ENCODE measurements around the gene CGA.
A peak's percentile ranks its signal among the peaks of the same experiment; 100 is the strongest.
"Not testable (repeated sequence)": the region's sequence is repeated elsewhere in the genome, so short reads cannot be mapped to it uniquely, and the experiment has no call there.

CGA gene

GRCh38 chr6:87095087-87095509 lies at the start of gene CGA:
Gene CGA, minus strand, starts transcription at chr6:87095106. Its CDS starts 6,906 bp downstream, at chr6:87088200.
- DNase-seq = peak; percentile 12

DNA sequence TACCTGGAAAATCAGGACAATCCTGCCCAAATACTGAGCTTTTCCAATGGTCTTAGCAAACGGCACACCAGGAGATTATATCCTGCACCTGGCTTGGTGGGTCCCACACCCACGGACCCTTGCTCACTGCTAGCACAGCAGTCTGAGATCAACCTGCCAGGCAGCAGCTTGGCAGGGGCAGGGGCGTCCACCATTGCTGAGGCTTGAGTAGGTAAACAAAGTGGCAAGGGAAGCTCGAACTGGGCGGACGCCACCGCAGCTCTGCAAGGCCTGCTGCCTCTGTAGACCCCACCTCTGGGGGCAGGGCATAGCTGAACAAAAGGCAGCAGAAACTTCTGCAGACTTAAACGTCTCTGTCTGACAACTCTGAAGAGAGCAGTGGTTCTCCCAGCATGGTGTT lies 45.0 kb upstream of the CGA start:
- not testable (repeated sequence) for DNase-seq

DNA sequence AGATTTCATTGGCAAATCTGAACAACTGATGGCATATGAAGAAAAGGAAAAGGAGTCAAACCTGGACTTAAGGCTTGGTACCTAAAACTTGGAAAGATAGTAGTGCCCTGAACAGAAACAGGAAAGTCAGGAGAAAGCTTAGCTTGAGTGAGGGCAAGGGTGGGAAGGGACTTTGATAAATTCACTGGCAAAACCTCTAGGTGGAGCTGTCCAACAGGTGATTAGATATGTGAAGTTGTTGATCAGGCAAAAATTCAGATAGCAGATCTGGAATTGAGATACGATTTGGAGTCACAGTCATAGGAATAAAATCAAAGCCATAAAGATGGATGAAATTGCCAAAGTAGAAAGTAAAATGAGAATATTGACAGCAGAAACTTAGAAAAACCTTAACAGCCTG lies 44.3 kb upstream of the CGA start:
- DNase-seq = peak; percentile 73

- DNase-seq = no peak
Measured at GRCh38 chr6:87136963-87137362, 42.1 kb upstream of the CGA start.

DNA sequence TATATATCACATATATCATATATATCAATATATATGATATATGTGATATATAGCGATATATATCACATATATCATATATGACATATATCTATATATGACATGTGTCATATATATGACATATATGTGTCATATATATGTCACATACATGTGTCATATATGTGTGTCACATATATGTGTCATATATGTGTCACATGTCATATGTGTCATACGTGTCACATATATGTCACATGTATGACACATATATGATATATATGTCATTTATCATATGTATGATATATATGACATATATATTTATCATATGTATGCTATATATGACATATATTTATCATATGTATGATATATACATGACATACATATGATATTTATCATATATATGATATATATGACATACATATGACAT lies 32.8 kb upstream of the CGA start:
- DNase-seq = no peak

DNA sequence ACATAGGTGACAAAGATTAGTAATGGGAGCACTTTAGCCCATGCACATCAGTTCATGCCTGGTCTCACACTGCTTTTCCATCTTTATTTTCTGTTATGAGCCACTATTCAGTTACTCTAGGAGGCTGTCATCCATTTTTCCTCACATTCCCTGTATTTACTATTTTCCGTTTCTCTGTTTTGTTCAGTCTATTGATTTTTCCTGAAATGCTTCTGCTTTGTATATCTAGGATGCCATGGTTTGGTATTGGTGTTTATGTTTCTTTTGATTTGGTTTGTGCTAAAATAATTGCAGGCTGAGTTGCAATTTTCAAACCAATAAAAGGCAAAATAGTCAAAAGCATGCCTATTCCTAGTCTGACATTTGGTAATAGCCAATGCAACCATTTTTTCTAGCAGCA lies 31.6 kb upstream of the CGA start:
- DNase-seq = no peak

- no peak for DNase-seq
Measured at GRCh38 chr6:87124074-87124473, 29.2 kb upstream of the CGA start.

DNA sequence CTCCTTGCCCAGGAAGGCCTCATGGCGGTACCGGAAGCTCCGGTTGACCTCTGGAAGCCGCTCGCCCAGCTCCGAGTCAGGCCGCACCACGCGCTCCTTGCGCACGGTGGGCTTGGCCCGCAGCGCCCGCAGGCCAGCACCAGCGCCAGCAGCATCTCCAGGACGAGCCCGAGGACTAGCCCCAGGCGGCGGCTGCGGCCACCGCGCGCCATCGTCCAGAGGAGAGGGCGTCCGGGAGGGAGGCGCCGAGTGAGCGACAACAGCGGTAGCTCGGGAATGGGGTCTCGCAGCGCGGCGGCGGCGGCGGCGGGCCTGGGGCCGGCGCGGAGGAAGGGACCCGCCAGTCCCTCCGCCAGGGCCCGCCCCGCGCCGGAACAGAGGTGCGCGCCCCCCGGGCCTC lies 27.6 kb upstream of the CGA start:
- DNase-seq = no peak

- no peak for DNase-seq
Measured at GRCh38 chr6:87118054-87118453, 23.1 kb upstream of the CGA start.

GRCh38 chr6:87116922-87117321 lies 22.0 kb upstream of the CGA start:
- no peak for DNase-seq

GRCh38 chr6:87115402-87116135 lies 20.7 kb upstream of the CGA start:
- DNase-seq = no peak

- DNase-seq = no peak
Measured at GRCh38 chr6:87110636-87111035, 15.7 kb upstream of the CGA start.

DNA sequence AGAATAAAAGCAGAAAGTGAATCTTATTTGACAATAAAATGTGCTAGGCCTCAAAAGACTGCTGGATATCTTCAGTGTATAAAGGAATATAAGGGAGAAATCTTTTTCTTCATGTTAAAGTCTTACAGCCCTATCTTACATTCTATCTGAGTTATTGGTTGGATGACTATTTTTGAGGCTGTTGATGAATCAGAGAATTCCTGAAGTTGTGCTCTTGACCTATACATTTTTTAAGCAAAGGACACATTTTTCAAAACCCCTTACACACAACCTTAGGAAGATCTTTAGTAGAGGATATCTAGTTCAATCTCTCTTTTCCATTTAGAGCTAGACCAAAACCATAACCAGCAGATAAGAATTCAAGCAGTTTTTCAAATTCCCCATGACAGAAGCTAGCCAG lies 10.9 kb upstream of the CGA start:
- no peak for DNase-seq

- no peak for DNase-seq
Measured at GRCh38 chr6:87104667-87105066, 9.8 kb upstream of the CGA start.

GRCh38 chr6:87103977-87104601 lies 9.2 kb upstream of the CGA start:
- DNase-seq = no peak

- DNase-seq = peak; percentile 36
Measured at GRCh38 chr6:87102151-87102621, 7.3 kb upstream of the CGA start.

- DNase-seq = peak; percentile 6
Measured at GRCh38 chr6:87101067-87101466, 6.2 kb upstream of the CGA start.

DNA sequence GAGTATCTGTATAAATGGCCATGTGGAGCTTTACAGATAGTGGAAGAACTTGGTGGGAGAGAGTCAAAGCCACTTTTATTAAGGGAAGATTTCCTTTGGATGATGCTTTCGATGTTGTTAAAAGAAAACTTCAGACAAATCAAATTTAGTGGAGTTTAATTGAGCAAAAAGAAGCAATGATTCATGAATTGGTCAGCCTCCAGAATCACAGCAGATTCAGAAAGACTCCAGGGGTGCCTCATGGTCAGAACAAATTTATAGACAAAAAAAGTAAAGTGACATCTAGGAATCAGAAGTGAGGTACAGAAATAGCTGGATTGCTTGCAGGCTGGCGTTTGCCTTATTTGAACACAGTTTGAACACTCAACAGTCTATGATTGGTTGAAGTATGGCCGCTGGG lies 5.3 kb upstream of the CGA start:
- no peak for DNase-seq

DNA sequence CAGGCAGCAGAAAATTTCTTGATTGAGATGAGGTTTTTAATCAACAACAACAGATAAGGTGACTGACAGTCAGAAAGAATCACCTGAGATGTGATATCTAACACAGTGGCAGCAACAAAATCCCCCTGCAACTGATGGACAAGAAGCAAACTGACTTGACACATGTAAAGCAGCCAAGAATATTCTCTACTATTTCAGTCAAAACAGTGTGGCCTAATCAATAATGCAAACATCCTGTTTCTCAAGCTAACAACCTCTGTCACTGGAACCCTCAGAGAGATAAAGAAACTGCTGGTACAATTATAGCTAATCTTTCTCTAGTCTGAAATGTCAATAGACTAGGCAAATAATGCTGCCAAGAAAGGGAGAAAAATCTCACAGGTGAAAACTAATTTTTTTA lies 4.6 kb upstream of the CGA start:
- no peak for DNase-seq

DNA sequence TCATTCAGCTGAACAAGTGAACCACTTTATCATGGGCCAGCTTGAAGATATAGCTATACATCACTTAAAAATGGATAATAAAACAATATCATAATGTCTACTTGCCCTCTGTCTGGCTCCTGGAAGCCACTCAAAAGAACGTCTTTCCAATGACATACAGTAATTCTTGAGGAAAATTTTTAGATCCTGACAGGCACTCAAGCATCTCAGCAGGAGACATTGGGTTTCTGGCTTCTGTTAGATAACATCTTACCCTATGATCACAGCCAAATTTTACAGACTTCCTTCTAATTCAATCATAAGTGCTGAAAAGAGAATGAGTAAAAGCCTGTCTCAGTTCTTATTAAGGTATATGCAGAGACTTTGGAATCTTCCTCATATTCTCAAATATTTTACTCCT lies 330 bp downstream of the CGA start:
- DNase-seq = no peak

DNA sequence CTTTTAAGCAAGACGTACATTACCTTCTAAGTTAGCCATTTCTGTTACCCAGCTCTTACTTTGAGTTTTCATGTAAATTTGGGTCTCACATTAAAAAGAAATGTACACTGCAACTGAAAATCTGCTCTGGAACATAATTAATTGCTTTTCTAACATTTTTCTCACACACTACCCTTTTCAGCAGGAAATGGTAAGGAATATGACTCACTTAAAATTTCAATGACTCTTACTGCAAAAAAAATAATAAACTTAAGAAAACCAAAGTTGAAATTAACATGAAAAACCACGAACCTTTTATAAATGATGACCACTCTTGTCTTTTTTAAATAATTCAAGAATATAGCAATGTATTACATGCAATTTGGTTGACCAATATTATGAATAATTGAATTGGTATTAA lies 1.3 kb downstream of the CGA start:
- DNase-seq = no peak

DNA sequence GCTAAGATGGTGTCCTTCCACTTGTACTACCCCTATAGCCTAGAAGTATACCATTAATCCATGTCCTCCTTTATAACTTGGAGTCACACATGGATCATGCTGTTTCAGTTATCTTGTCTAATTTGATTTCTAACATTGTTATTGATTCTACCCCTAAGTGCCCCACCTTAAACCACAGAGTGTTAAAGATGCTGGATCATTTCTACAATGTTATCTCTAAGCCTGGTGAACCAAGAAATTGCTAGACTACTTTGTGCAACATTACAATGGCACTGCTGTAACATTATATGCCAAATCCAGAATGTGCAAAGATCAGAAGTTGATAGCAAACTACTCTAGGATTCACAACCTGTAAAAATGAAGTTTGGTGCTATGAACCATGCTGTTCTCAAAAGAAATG lies 1.7 kb downstream of the CGA start:
- DNase-seq = no peak

- DNase-seq = no peak
Measured at GRCh38 chr6:87092435-87092834, 2.5 kb downstream of the CGA start.

GRCh38 chr6:87089135-87089534 lies 5.8 kb downstream of the CGA start:
- DNase-seq = no peak

- no peak for DNase-seq
Measured at GRCh38 chr6:87088076-87088475, 6.8 kb downstream of the CGA start.

All from NCI-H69 (cell line).